ENCODE data around the gene EMX1.

GRCh38 chr2:72919414-72920317 lies 2.3 kb downstream of the EMX1 start:
- TF ChIP-seq, protein P1, sequence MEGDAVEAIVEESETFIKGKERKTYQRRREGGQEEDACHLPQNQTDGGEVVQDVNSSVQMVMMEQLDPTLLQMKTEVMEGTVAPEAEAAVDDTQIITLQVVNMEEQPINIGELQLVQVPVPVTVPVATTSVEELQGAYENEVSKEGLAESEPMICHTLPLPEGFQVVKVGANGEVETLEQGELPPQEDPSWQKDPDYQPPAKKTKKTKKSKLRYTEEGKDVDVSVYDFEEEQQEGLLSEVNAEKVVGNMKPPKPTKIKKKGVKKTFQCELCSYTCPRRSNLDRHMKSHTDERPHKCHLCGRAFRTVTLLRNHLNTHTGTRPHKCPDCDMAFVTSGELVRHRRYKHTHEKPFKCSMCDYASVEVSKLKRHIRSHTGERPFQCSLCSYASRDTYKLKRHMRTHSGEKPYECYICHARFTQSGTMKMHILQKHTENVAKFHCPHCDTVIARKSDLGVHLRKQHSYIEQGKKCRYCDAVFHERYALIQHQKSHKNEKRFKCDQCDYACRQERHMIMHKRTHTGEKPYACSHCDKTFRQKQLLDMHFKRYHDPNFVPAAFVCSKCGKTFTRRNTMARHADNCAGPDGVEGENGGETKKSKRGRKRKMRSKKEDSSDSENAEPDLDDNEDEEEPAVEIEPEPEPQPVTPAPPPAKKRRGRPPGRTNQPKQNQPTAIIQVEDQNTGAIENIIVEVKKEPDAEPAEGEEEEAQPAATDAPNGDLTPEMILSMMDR (conservative IDR thresholded peaks at IDR 0.05 in 1 of 2, IDR thresholded peaks at IDR 0.05 in 1 of 2; ENCODE audit: low read depth in 1 of 2, low read length in 2 of 2): no peak
- TF ChIP-seq EZH2 (IDR thresholded peaks at IDR 0.05; ENCODE audit: low read length, missing control alignments): no peak
